GM10248 (cell line): ENCODE measurements around the gene PRLR.

Experiments used
- CTCF ChIA-PET: fragments of 300-600 bp; sonication (Branson Sonifier 250); formaldehyde crosslinking; extraction: SDS; loops from one replicate; lab custom pipeline; 2021; ENCODE audit warnings: antibody characterized with exemption; lab: Yijun Ruan, JAX
- POLR2A ChIA-PET: fragments of 350-650 bp; sonication (Branson Sonifier 250); formaldehyde crosslinking; extraction: SDS; loops from one replicate; lab custom pipeline; 2020; ENCODE audit warnings: antibody characterized with exemption; lab: Yijun Ruan, JAX
- DNase-seq: peaks from one replicate; pipeline ENCODE4 v3.0.0; 2012; ENCODE audit errors: extremely low spot score
- TF ChIP-seq, protein P1 (sequence below): IDR thresholded peaks from 2 replicates; pipeline ENCODE4 v1.5.1; 2012; ENCODE audit warnings: mild to moderate bottlenecking, low read depth; ENCODE audit errors: extremely low read depth, missing control alignments, control extremely low read depth

The PRLR gene

DNA sequence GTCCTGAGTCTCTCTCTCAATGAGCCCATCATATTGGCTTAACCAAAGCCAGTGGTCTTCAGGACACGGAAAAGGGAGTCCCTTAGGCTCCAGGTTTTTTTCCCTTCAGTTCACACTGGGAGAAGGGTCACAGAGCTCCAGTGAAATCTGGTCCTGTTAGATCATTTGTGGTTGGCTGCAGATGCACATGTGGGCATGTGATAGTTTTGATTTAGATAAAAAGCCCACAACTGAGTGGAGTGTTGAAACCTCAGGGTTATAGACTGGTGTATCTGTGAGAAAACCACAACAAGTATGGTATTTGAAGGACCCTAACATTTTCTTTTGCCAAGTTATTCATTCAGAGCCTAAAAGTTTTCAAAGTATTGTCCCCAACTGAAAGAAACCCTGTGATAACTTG lies 46.7 kb downstream of the PRLR start:
- ChIA-PET CTCF (interaction anchor here (1.3 to 1.4 kb wide), 3 partner anchors 8 to 96 kb away, joined by 3 to 4 read pairs (median 4); no protein-coding TSS in a partner anchor), POLR2A (no interaction called here)
- no peak for DNase-seq
- TF ChIP-seq, protein P1, sequence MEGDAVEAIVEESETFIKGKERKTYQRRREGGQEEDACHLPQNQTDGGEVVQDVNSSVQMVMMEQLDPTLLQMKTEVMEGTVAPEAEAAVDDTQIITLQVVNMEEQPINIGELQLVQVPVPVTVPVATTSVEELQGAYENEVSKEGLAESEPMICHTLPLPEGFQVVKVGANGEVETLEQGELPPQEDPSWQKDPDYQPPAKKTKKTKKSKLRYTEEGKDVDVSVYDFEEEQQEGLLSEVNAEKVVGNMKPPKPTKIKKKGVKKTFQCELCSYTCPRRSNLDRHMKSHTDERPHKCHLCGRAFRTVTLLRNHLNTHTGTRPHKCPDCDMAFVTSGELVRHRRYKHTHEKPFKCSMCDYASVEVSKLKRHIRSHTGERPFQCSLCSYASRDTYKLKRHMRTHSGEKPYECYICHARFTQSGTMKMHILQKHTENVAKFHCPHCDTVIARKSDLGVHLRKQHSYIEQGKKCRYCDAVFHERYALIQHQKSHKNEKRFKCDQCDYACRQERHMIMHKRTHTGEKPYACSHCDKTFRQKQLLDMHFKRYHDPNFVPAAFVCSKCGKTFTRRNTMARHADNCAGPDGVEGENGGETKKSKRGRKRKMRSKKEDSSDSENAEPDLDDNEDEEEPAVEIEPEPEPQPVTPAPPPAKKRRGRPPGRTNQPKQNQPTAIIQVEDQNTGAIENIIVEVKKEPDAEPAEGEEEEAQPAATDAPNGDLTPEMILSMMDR = no peak

DNA sequence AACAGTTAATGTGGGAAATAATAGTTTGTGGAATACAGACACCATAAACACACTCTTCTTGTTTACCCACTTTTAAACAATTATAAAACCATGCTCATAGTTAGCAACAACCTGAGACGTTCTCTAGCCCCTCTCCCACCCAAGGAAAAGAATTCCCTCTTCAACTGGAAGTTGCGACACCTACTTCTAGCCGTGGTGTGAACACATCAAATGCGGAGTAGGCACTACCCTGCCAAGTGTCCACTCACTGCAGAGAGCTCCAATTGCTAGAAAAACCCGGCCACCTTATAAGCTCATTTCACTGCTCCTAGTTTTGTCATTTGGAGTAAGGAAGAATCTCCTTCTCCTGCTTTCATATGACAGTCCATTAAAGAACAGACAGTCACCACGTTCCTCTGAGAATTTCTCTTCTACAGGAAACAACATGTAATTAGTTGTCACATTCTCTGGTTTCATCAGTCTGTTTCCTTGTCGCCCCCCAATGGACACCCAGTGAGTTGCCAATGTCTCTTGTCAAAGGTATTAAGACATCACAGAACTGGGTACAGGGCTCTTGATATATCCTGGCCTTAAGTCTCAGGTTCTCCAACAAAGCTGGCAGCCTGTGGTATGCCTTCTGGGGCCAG lies 47.3 kb downstream of the PRLR start:
- POLR2A ChIA-PET = no interaction called here
- TF ChIP-seq, protein P1 = peak; percentile 64
- peak; percentile 35 for DNase-seq
- CTCF ChIA-PET = interaction anchor here (0.6 to 1.4 kb wide), 6 partner anchors 9 to 95 kb away, joined by 3 to 4 read pairs (median 4); no protein-coding TSS in a partner anchor

DNA sequence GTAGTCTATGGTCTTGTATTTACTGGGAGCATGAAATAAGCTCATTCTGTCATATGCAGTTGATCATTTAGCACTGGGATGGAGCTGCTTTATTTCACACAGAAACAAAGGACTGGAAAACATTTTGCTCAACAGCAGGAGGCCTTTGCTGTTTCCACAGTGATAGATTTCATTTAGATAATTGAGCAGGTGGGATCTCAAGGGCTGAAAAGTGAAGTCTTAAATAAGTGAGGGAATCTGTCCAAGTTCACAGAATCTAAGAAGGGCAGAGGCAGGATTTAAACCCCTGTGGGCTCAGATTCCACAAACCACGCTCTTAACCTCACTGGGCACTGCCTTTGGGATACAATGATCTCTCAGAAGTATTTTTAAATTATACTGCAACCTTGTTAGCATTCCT lies 47.8 kb downstream of the PRLR start:
- ChIA-PET POLR2A (no interaction called here), CTCF (interaction anchor here (0.6 to 1.4 kb wide), 6 partner anchors 10 to 95 kb away, joined by 3 to 4 read pairs (median 4); no protein-coding TSS in a partner anchor)
- DNase-seq = no peak
- TF ChIP-seq, protein P1 = no peak

DNA sequence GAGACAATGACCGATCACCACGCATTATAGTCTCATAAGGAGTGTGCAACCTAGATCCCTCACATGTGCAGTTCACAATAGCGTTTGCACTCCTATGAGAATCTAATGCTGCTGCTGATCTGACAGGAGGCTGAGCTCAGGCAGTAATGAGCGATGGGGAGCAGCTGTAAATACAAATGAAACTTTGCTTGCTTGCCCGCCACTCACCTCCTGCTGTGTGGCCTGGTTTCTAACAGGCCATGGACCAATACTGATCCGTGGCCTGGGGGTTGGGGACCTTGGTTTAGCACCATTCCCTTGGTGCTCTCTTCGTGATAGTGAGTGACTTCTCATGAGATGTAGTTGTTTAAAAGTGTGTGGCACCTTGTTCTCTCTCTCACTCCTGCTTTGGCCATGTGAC lies 50.2 kb downstream of the PRLR start:
- CTCF ChIA-PET = no interaction called here
- POLR2A ChIA-PET = no interaction called here
- DNase-seq = no peak
- TF ChIP-seq, protein P1 = no peak

DNA sequence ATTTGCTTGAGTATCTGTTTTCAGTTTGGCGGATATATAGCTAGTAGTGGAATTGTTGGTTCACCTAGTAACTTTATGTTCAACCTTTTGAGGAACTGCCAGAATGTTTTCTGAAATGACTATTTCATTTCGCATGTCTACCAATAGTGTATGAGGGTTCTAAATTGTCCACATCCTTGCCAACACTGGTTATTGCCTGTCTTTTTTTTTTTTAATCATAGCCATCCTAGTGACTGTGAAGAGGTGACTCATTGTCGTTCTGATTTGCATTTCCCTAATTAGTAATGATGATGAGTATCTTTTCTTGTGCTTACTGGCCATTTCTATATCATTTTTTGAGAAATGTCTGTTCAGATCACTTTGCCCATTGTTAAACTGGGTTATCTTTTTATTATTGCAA lies 52.5 kb downstream of the PRLR start:
- TF ChIP-seq, protein P1 = no peak

DNA sequence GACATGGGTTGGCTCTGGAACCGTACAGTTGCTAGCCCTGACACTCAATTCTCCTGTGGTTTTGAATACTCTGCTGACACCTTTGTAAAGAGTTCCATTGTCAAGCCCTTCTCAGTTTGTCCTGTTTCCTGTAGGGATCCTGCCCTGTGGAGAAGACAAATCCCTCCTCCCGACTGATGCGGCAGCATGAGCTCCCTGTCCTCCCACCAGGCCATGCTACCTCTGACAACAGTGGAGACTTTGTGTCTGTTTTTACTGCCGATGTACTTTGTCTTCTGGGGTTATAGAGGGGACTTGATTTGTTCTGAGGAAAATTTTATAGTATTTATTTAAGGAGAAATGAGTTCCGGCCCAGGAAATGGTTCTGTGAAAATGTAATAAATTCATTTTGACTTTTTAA lies 57.8 kb downstream of the PRLR start:
- DNase-seq = no peak
- TF ChIP-seq, protein P1 = no peak
- ChIA-PET POLR2A (no interaction called here), CTCF (interaction anchor here (1.4 kb wide), 1 partner anchor 12 kb away, joined by 3 read pairs; no protein-coding TSS in a partner anchor)

More for the DNA sequence above, 52.5 kb downstream of the PRLR start:
- CTCF ChIA-PET = no interaction called here
- no peak for DNase-seq
- POLR2A ChIA-PET = no interaction called here
